GM13976 (cell line): ENCODE measurements around the gene NLRP5.

Experiments used
- DNase-seq: peaks from one replicate; pipeline ENCODE4 v3.0.0; 2012; ENCODE audit warnings: low spot score
- in situ Hi-C: fragments of 300-500 bp; cut with MboI; formaldehyde crosslinking; loops from one replicate; pipeline ENCODE4 v1.12.0; 2022; ENCODE audit warnings: low sequenced_read_pairs, mixed read lengths, inconsistent platforms; ENCODE audit not compliant: unreplicated experiment
- TF ChIP-seq, protein P1 (sequence below): IDR thresholded peaks from 2 replicates; pipeline ENCODE4 v1.5.1; 2012; ENCODE audit warnings: borderline replicate concordance, mild to moderate bottlenecking; ENCODE audit not compliant: insufficient read depth; ENCODE audit errors: extremely low read depth, missing control alignments, control extremely low read depth

NLRP5 gene

DNA sequence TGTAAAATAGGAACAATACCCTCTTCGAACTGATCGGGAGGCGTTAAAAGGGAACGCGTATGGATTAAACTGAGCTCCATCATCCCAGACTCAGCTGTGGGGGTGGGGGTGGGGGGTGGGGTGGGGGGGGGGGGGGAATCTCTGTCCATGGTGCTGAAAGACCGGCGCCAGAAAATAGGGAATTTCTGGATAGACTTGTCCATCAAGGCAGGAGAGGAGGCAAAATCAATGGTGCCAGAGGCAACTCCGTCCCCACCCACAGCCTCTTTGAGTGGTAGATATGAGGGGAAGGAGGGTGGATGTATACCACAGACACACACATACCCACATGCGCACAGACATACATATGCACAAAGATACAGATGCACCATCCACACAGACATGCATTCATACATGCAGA lies 97.1 kb downstream of the NLRP5 start:
- in situ Hi-C loops = no loop called here
- TF ChIP-seq, protein P1, sequence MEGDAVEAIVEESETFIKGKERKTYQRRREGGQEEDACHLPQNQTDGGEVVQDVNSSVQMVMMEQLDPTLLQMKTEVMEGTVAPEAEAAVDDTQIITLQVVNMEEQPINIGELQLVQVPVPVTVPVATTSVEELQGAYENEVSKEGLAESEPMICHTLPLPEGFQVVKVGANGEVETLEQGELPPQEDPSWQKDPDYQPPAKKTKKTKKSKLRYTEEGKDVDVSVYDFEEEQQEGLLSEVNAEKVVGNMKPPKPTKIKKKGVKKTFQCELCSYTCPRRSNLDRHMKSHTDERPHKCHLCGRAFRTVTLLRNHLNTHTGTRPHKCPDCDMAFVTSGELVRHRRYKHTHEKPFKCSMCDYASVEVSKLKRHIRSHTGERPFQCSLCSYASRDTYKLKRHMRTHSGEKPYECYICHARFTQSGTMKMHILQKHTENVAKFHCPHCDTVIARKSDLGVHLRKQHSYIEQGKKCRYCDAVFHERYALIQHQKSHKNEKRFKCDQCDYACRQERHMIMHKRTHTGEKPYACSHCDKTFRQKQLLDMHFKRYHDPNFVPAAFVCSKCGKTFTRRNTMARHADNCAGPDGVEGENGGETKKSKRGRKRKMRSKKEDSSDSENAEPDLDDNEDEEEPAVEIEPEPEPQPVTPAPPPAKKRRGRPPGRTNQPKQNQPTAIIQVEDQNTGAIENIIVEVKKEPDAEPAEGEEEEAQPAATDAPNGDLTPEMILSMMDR = no peak
- DNase-seq = no peak

GRCh38 chr19:56084835-56085536 lies 98.4 kb downstream of the NLRP5 start:
- TF ChIP-seq, protein P1 = no peak
- peak; percentile 12 for DNase-seq
- in situ Hi-C loops = no loop called here

- in situ Hi-C loops = no loop called here
- DNase-seq = peak; percentile 37
- TF ChIP-seq, protein P1 = no peak
Measured at GRCh38 chr19:56085571-56086275, 99.1 kb downstream of the NLRP5 start.

GRCh38 chr19:56086671-56087430 lies 100.3 kb downstream of the NLRP5 start:
- DNase-seq = no peak
- in situ Hi-C loops = no loop called here
- TF ChIP-seq, protein P1 = no peak

DNA sequence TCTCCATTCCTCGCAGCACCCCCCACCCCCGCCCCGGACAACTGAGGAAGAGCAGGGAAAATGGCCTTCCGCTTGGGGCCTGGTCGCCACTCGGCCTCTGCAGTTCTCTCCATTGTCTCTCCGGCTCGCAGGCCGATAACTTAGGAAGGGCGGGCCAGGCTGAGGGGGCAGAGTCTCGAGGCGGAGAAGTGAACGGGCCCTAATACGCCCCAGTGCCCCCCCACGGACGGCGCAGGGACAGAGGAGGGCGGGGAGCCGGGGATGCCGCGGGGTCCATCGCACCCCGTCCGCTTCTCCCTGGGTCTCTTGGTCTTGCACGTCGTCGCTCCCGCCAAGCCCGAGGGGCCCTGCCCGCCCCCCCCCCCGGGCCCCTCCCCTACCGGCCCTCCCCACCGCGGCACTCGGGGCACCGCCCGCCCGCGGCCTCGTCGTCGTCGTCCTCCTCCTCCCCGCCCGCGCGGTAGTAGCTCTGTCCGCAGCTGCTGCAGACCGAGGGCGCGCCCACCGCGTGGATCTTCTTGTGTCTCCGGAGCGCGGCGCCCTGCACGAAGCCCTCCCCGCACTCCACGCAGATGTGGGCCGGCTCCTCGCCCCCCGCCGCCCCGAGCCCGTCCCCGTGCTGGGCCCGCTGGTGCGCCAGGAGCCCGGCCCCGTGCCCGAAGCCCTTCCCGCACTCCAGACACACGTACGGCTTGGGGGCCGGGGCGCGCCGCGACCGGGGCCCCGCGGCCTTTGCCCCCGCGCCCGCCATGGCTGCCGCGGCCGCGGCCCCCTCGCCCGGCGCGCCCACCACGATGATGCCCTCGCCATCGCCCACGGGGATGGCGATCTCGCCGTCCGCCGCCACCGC lies 101.3 kb downstream of the NLRP5 start:
- DNase-seq = no peak
- in situ Hi-C loops = no loop called here
- TF ChIP-seq, protein P1 = no peak
